K562 (cell line): ENCODE measurements around the gene GCDH. TPM values are rescaled to one million over a fixed set of nuclear protein-coding genes. Genes with fewer than 3 reads are reported as not detected.
A peak's percentile ranks its signal among the peaks of the same experiment; 100 is the strongest.

Experiments used
- AFF1 ChIP-seq, 2 experiments: fragments of 450-650 bp; IDR thresholded peaks; 2 replicates each; pipeline ENCODE4 v1.6.1; 2018; ENCODE audit warnings: mild to moderate bottlenecking in 2 of 2, low read depth in 1 of 2; ENCODE audit not compliant: partially characterized antibody in 2 of 2
- ARNT ChIP-seq, 2 experiments: fragments of 450-650 bp; IDR thresholded peaks; 2 replicates each; pipeline ENCODE4 v1.6.1; 2016; ENCODE audit warnings: mild to moderate bottlenecking in 1 of 2
- ATF2 ChIP-seq: sonication (generic); formaldehyde crosslinking; IDR thresholded peaks from 2 replicates; pipeline ENCODE4 v1.8.1; 2022; ENCODE audit warnings: missing genetic modification reagents
- CREBBP ChIP-seq: IDR thresholded peaks from one replicate; pipeline ENCODE4 v1.6.1; 2012; ENCODE audit warnings: low read depth, mild to moderate bottlenecking, control low read depth, inconsistent platforms, low read length
- ETS2 ChIP-seq: IDR thresholded peaks from 2 replicates; pipeline ENCODE4 v1.6.1; 2016; ENCODE audit warnings: borderline replicate concordance, missing genetic modification characterization, mild to moderate bottlenecking, moderate library complexity, missing compliant biosample characterization; ENCODE audit not compliant: poor library complexity, severe bottlenecking
- FUS ChIP-seq: fragments of 200-400 bp; formaldehyde crosslinking; optimal IDR thresholded peaks from 2 replicates; pipeline ENCODE3; 2017; ENCODE audit warnings: low read depth, low read length
- GATAD2A ChIP-seq: fragments of 450-650 bp; IDR thresholded peaks from 2 replicates; pipeline ENCODE4 v1.6.1; 2017
- HNRNPH1 ChIP-seq: fragments of 200-400 bp; formaldehyde crosslinking; optimal IDR thresholded peaks from 2 replicates; pipeline ENCODE3; 2017; ENCODE audit warnings: low read depth, mild to moderate bottlenecking, low read length, moderate library complexity
- HNRNPL ChIP-seq: fragments of 200-400 bp; formaldehyde crosslinking; IDR thresholded peaks from 2 replicates; pipeline ENCODE4 v1.6.1; 2017; ENCODE audit warnings: low read depth, mild to moderate bottlenecking, low read length
- KLF13 ChIP-seq: fragments of 450-650 bp; IDR thresholded peaks from 2 replicates; pipeline ENCODE4 v1.6.1; 2016; ENCODE audit warnings: missing genetic modification characterization, low read depth, mild to moderate bottlenecking, missing compliant biosample characterization, moderate library complexity, borderline replicate concordance
- LCOR ChIP-seq: sonication (generic); formaldehyde crosslinking; IDR thresholded peaks from 2 replicates; pipeline ENCODE4 v1.8.0; 2022; ENCODE audit warnings: mild to moderate bottlenecking, missing genetic modification reagents
- MCM2 ChIP-seq: fragments of 450-650 bp; IDR thresholded peaks from 2 replicates; pipeline ENCODE4 v1.6.1; 2017; ENCODE audit warnings: low read depth, mild to moderate bottlenecking
- POLR2G ChIP-seq: fragments of 200-400 bp; formaldehyde crosslinking; IDR thresholded peaks from 2 replicates; pipeline ENCODE4 v1.6.1; 2017; ENCODE audit warnings: low read depth, mild to moderate bottlenecking, antibody characterized with exemption, low read length, moderate library complexity
- POLR3A ChIP-seq: IDR thresholded peaks from 2 replicates; pipeline ENCODE4 v1.6.1; 2011; ENCODE audit warnings: borderline replicate concordance, mild to moderate bottlenecking, moderate library complexity; ENCODE audit not compliant: insufficient read length, insufficient read depth; ENCODE audit errors: extremely low read depth
- RB1 ChIP-seq: fragments of 450-650 bp; IDR thresholded peaks from 2 replicates; pipeline ENCODE4 v1.6.1; 2017; ENCODE audit warnings: low read depth, mild to moderate bottlenecking
- RBM17 ChIP-seq: fragments of 200-400 bp; formaldehyde crosslinking; IDR thresholded peaks from 2 replicates; pipeline ENCODE4 v1.6.1; 2017; ENCODE audit warnings: low read depth, mild to moderate bottlenecking, low read length, borderline replicate concordance
- SAFB2 ChIP-seq: fragments of 200-400 bp; formaldehyde crosslinking; IDR thresholded peaks from 2 replicates; pipeline ENCODE4 v1.6.1; 2018; ENCODE audit warnings: borderline replicate concordance, low read length, low read depth, moderate library complexity; ENCODE audit not compliant: severe bottlenecking
- TEAD4 ChIP-seq, 2 experiments: sonication (generic) in 1 of 2; formaldehyde crosslinking in 1 of 2; IDR thresholded peaks; 2 replicates each; pipeline versions ENCODE4 v1.6.1 to v1.8.0; 2012 to 2022; ENCODE audit warnings: borderline replicate concordance in 1 of 2, inconsistent platforms in 1 of 2, low read length in 1 of 2, mild to moderate bottlenecking in 1 of 2, missing genetic modification reagents in 1 of 2
- ZKSCAN1 ChIP-seq: fragments of 150-350 bp; IDR thresholded peaks from 2 replicates; pipeline ENCODE4 v1.6.1; 2016; ENCODE audit warnings: low read depth, low read length
- ZNF224 ChIP-seq: sonication (generic); formaldehyde crosslinking; IDR thresholded peaks from 2 replicates; pipeline ENCODE4 v1.8.0; 2022; ENCODE audit warnings: mild to moderate bottlenecking, missing genetic modification reagents
- ZNF511 ChIP-seq: sonication (generic); formaldehyde crosslinking; IDR thresholded peaks from 2 replicates; pipeline ENCODE4 v1.8.0; 2022; ENCODE audit warnings: mild to moderate bottlenecking, missing genetic modification reagents
- ZNF778 ChIP-seq: fragments of 450-650 bp; formaldehyde crosslinking; IDR thresholded peaks from 2 replicates; pipeline ENCODE4 v1.4.0; 2020; ENCODE audit warnings: mild to moderate bottlenecking, moderate library complexity
- polyA plus RNA-seq, 8 experiments: library from polyadenylated mRNA; depleted of rRNA in 4 of 8; stranded (reverse) in 5 of 8; unstranded in 3 of 8; fragments of >200 nt; fragmentation: Nextera tagmentation in 2 of 8; fragmentation: Illumina TruSeq in 1 of 8; extraction: Ambion mirVana in 2 of 8; extraction: Trizol in 1 of 8; gene quantifications; 2 replicates each; pipeline versions ENCODE4 v1.2.1 to v1.2.3, GENCODE V29; 2011 to 2014; ENCODE audit warnings: inconsistent platforms in 1 of 8, missing spikeins in 1 of 8
- total RNA-seq, 7 experiments: library from RNA; depleted of rRNA in 6 of 7; stranded (reverse); fragments of >200 nt in 6 of 7; fragmentation: Illumina TruSeq in 2 of 7; extraction: Trizol in 2 of 7; gene quantifications; 2 replicates each; pipeline versions ENCODE4 v1.2.1 to v1.2.3, GENCODE V29; 2011 to 2021; ENCODE audit warnings: low replicate concordance in 1 of 7

GCDH gene
- total and polyA plus RNA-seq, 9 of the 15 experiments (the other 6 are each of a cell fraction or from before 2014, with no cell fraction given): 2.9 to 50.8 (median 19.1) TPM

- TF ChIP-seq AFF1 (IDR thresholded peaks at IDR 0.05; ENCODE audit: low read depth in 1 of 2, partially characterized antibody in 2 of 2) (peak in 1 of 2 experiments; percentile 47), ETS2 (tag) (no peak), ZKSCAN1 (no peak), ZNF224 (CRISPR knock-in tag) (0 out of 2 replicates have a peak, but pooled peaks have one; percentile 0), LCOR (CRISPR knock-in tag) (peak; percentile 83), POLR2G (peak; percentile 89), CREBBP (no peak), HNRNPL (peak; percentile 94), POLR3A (no peak), MCM2 (no peak), ZNF778 (CRISPR knock-in tag) (no peak), ZNF511 (CRISPR knock-in tag) (peak; percentile 64), GATAD2A (peak; percentile 66; the same call in 1 of the 2 replicates), TEAD4 (IDR thresholded peaks at IDR 0.05; ENCODE audit: low read length) (0 out of 2 replicates have a peak, but pooled peaks have one; percentile 11), TEAD4 (CRISPR knock-in tag; IDR thresholded peaks at IDR 0.05; ENCODE audit: borderline replicate concordance) (no peak), ATF2 (CRISPR knock-in tag) (no peak), KLF13 (tag) (peak; percentile 89; the same call in 1 of the 2 replicates), HNRNPH1 (no peak), ARNT (IDR thresholded peaks at IDR 0.05) (no peak), FUS (no peak), SAFB2 (no peak), RB1 (peak; percentile 89), RBM17 (no peak)
Measured at GRCh38 chr19:12884926-12885748, 5.8 kb upstream of the GCDH start (continued).
